HG03139 (cell line): ENCODE measurements around the gene CLEC2L.

ENCODE experiments used
- ATAC-seq: cut with Tn5 transposase; IDR thresholded peaks from one replicate; pipeline ENCODE4 v1.9.1; 2021; ENCODE audit not compliant: unreplicated experiment

The CLEC2L gene

GRCh38 chr7:139573871-139574270 is 50.4 kb downstream of the CLEC2L start:
- ATAC-seq = no peak

- no peak for ATAC-seq
Measured at GRCh38 chr7:139574618-139575337, 51.3 kb downstream of the CLEC2L start.

- ATAC-seq = no peak
Measured at GRCh38 chr7:139575338-139575680, 51.8 kb downstream of the CLEC2L start.

- ATAC-seq = no peak
Measured at GRCh38 chr7:139576179-139576973, 52.9 kb downstream of the CLEC2L start.

- ATAC-seq = no peak
Measured at GRCh38 chr7:139580435-139580834, 57.0 kb downstream of the CLEC2L start.

GRCh38 chr7:139582130-139582650 is 58.7 kb downstream of the CLEC2L start:
- ATAC-seq = no peak

- ATAC-seq = no peak
Measured at GRCh38 chr7:139582671-139583155, 59.2 kb downstream of the CLEC2L start.

- no peak for ATAC-seq
Measured at GRCh38 chr7:139583826-139584553, 60.5 kb downstream of the CLEC2L start.

- no peak for ATAC-seq
Measured at GRCh38 chr7:139585042-139585441, 61.6 kb downstream of the CLEC2L start.

- no peak for ATAC-seq
Measured at GRCh38 chr7:139586286-139586685, 62.8 kb downstream of the CLEC2L start.

- no peak for ATAC-seq
Measured at GRCh38 chr7:139587535-139587934, 64.0 kb downstream of the CLEC2L start.

- no peak for ATAC-seq
Measured at GRCh38 chr7:139588632-139589031, 65.1 kb downstream of the CLEC2L start.

- no peak for ATAC-seq
Measured at GRCh38 chr7:139589474-139589873, 66.0 kb downstream of the CLEC2L start.

GRCh38 chr7:139591550-139592195 is 68.2 kb downstream of the CLEC2L start:
- ATAC-seq = no peak

- ATAC-seq = no peak
Measured at GRCh38 chr7:139592801-139593461, 69.4 kb downstream of the CLEC2L start.

GRCh38 chr7:139594090-139594489 is 70.6 kb downstream of the CLEC2L start:
- no peak for ATAC-seq
